Omental fat pad (tissue), 4 donors: ENCODE data around the gene RNF166. TPM values are rescaled to one million over a fixed set of nuclear protein-coding genes. Genes with fewer than 3 reads are reported as not detected.

ENCODE experiments used
- ATAC-seq: fragments of 150-250 bp; one replicate; pipeline ENCODE4 v1.9.1; 2016; ENCODE audit warnings: mild to moderate bottlenecking, moderate library complexity; ENCODE audit not compliant: low FRiP score
- DNase-seq: peaks from one replicate; pipeline ENCODE4 v3.0.0-alpha.2; 2019; ENCODE audit warnings: low spot score
- total RNA-seq, 4 donors: library from RNA; depleted of rRNA; stranded (reverse); fragments of >200 nt; gene quantifications; one replicate each; pipeline ENCODE4 v1.1.0, GENCODE V29; 2016
- TF ChIP-seq, protein P1 (sequence below), 3 donors: fragments of 450-650 bp; IDR thresholded peaks; one replicate each; pipeline ENCODE4 v1.5.1; 2016 to 2017; ENCODE audit warnings: antibody characterized with exemption in 3 of 3, mild to moderate bottlenecking in 3 of 3, moderate library complexity in 2 of 3

RNF166 gene, protein sequence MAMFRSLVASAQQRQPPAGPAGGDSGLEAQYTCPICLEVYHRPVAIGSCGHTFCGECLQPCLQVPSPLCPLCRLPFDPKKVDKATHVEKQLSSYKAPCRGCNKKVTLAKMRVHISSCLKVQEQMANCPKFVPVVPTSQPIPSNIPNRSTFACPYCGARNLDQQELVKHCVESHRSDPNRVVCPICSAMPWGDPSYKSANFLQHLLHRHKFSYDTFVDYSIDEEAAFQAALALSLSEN
- 10 to 100 TPM; 13.5 to 36.4 (median 20.2) TPM for total RNA-seq

DNA sequence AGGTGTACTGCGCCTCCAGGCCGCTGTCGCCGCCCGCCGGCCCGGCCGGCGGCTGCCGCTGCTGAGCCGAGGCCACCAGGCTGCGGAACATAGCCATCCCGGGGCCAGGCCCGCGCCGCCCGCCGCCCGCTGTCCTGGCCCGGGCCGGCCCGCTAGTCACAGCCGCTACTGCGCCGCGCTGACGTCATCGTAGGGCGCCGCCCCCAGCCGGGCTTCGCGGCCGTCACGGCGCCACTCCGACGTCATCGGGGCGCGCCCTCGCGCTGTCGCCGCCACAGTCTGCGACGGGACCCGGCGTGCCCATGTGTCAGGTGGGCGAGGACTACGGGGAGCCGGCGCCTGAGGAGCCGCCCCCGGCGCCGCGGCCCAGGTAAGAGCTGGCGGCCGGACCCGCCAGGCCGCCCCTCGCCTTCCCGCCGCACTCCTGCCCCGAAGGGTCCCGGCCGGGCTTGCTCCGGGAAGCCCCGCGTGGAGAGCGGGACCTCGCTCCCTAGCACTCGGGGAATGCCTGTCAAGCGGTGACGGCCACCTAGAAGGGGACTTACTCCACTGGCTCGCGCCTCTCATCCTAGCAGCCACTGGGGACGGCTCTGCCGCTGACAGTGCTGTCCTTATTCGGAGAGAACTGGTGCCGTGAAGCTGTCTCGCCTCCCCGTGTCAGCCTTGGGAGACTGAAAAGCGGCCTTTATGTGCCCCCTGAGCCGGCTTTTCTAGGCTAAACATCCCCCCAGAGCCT, at the start of gene RNF166, which contains the start of gene CTU2:
TSS of gene RNF166 (minus strand) at position 180 of the 736 bp plus-strand sequence. CDS start at position 97, 83 bp downstream.
TSS of gene CTU2 (plus strand) at position 275 of the 736 bp plus-strand sequence. CDS start at position 303, 28 bp downstream.
- TF ChIP-seq, protein P1, sequence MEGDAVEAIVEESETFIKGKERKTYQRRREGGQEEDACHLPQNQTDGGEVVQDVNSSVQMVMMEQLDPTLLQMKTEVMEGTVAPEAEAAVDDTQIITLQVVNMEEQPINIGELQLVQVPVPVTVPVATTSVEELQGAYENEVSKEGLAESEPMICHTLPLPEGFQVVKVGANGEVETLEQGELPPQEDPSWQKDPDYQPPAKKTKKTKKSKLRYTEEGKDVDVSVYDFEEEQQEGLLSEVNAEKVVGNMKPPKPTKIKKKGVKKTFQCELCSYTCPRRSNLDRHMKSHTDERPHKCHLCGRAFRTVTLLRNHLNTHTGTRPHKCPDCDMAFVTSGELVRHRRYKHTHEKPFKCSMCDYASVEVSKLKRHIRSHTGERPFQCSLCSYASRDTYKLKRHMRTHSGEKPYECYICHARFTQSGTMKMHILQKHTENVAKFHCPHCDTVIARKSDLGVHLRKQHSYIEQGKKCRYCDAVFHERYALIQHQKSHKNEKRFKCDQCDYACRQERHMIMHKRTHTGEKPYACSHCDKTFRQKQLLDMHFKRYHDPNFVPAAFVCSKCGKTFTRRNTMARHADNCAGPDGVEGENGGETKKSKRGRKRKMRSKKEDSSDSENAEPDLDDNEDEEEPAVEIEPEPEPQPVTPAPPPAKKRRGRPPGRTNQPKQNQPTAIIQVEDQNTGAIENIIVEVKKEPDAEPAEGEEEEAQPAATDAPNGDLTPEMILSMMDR (IDR thresholded peaks at IDR 0.05): no peak
- peak; percentile 83 for ATAC-seq
- DNase-seq: peak; percentile 74

DNA sequence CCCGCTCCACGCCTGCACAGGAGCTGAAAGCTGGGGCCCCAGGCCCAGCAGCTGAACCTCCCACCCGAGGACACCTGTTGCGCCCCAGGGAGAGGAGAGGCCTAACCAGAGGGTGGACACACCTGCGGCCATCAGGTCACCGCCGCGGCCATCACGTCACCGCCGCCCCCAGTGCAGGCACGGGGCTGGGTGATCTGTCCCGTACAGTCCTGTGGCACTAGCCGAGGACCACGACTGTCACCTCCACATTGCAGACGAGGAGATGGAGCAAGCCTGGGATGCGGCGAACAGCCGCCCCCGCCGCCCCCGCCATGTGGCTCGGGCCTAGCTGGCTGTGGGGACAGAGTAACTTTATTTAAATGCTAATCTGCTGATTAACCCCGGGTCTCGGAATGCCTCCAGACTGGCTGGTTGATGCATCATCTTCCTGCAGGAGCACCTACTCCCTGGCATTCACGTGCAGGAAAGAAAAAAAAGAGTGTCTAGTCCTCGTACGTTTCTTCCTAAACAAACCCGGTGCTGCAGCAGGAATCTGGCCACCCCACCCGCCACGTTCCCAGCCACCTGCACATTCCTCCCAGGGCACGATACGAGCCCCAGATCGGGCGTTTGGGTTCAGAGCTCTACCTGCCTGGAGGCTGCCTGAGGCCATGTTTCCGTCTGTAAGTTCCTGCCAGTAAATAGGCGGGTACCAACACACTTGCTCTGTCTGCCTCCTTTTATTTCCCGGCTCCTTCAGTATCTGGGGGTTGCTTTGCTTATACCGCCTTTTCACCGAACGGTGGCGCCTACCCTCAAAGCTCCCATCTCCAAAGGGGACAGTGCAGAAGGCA, 48.9 kb upstream of the RNF166 start:
- DNase-seq (no peak), ATAC-seq (no peak)
- TF ChIP-seq, protein P1 (IDR thresholded peaks at IDR 0.05): no peak

DNA sequence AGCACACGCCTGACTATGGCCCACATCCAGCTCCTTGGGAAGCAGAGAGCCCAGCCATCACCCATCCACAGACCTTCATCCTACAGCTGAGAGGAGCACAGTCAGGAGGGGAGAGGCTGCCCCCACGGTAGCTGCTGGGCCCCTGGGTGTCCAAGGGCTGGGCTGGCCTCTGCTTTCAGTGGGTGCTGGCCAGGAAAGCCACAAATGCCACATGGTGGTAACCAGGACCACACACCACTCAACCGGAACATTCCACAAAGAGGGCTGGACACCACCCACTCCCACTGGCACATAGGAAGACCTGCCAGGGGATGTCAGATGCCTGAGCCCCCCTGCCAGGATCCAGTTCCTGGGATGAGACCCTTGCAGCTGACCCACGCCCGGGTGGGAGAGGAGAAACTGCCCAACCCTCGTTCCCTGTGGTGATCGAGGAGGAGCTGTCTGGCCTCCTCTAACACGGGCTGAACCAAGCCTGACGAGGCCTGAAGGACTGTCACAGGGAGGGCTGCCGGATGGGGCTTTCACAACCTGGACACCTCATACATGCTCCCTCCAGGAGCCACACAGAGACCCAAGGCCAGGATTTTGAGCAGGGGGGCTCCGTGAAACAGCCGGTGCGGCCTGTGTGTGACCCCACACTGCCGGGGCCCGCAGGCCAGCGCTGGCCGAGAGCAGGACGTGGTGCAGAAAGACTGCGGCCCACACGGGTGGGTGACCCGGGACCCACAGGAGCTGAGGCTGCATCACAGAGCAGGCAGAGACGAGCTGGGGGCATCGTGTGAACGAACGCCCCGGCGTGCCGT, 48.1 kb upstream of the RNF166 start:
- TF ChIP-seq, protein P1 (IDR thresholded peaks at IDR 0.05): no peak
- ATAC-seq (no peak), DNase-seq (no peak)

DNA sequence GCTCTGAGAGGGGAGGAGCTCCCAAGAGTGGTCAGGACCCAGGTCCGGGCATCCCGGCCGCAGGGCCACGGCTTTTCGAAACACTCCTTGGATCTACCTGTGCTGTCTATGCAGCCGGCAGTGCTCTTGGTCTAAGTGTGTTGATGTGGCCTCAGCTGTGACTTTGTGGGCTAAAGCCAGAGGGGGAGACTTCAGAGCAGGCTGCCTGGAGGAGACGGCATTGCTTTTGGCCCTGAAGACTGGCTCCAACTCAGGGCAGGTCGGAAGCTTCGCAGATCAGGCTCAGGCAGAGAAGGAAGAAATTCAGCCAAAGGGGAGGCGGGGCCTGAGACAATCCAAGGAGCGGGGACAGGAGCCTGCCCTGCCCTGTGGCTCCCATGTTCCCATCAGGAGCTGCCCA, 47.4 kb upstream of the RNF166 start:
- DNase-seq (no peak), ATAC-seq (no peak)
- TF ChIP-seq, protein P1 (IDR thresholded peaks at IDR 0.05): no peak

DNA sequence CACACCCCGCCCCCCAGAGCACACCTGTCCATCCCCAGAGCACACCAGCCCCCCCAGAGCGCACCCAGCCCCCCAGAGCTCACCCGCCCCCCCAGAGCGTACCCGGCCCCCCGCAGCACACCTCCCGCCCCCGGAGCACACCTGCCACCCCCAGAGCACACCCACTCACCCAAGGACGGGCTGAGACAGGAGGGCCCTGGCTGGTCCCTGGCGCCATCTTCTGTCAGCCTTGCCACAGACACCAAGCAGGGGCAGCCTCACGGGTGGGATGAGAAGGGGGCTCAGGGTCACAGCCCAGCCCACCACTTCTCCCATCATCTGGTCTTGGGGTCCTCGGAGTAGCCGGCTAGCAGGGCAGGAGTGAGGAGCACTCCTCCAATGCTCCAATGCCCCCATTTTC, 47.0 kb upstream of the RNF166 start:
- TF ChIP-seq, protein P1 (IDR thresholded peaks at IDR 0.05): no peak
- ATAC-seq (no peak), DNase-seq (no peak)

DNA sequence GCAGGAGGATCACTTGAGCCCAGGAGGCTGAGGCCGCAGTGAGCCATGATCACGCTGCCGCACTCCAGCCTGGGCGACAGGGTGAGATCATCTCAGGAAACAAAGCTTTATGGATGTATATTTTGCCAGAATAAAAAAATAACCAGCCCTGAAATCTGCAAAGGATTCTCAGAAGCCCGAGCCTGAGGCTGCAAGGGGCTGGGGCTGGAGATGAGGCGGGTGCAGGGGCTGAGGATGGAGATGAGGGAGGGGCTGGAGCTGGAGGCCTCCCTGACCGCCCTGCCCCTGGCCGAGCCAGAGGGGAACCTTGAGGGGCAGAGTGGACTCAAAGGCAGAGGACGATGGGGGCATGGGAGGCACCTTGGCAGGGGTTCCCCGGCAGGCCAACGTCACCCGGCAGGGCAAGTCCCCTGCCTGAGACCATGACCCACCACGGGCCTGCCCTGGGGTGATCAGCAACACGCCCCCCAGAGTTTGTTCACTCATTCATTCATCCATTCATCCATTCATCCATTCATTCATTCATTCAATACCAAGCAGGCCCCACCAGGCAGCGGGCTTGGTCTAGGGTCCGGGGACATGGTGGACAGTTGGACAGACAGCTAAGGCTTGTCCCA, 46.3 kb upstream of the RNF166 start:
- TF ChIP-seq, protein P1 (IDR thresholded peaks at IDR 0.05): no peak
- DNase-seq: no peak
- no peak for ATAC-seq
